Ishikawa (cell line): Measurements from ENCODE around the gene GRIK4.

Experiments
- EP300 ChIP-seq: IDR thresholded peaks from 2 replicates; pipeline ENCODE4 v1.6.1; 2012; ENCODE audit warnings: borderline replicate concordance
- NFIC ChIP-seq: IDR thresholded peaks from 2 replicates; pipeline ENCODE4 v1.6.1; 2012
- REST ChIP-seq: IDR thresholded peaks from 2 replicates; pipeline ENCODE4 v1.6.1; 2012; ENCODE audit warnings: low read depth, mild to moderate bottlenecking

DNA sequence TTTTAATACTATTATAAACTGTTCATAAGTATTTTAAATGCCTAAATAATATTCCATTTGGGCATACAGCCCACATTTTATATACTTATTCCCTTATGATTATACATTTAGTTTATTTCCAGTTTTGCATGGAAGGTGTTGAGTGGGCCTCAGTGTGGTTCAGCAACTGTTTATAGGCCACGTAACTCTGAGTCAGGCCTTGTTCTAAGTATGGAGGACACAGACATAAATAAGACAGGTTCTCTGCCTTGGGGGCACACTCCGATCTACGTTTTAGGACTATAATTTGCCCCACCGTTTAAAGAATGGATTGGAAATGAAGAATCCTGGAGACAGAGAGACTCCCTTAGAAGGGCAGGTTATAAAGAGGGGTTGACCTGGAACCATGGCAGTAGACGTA lies 300.2 kb downstream of the GRIK4 start:
- TF ChIP-seq NFIC: no peak
- TF ChIP-seq REST: no peak
- TF ChIP-seq EP300: no peak
